Memory B cell (primary cell): ENCODE results near the gene TVP23A.

Experiments
- ATAC-seq: fragments of 150-1000 bp; cut with Tn5 transposase; 2 replicates; pipeline ENCODE4 v1.10.0; 2021; ENCODE audit warnings: low read depth, mild to moderate bottlenecking, moderate library complexity
- DNase-seq, 2 donors: peaks; one replicate each; pipeline ENCODE4 v3.0.0; 2022; ENCODE audit warnings: low spot score in 2 of 2
- H3K27ac Mint-ChIP-seq: one replicate; pipeline ENCODE4 v1.8.0; 2022; ENCODE audit warnings: mild to moderate bottlenecking, moderate library complexity, mixed read lengths
- H3K27me3 Mint-ChIP-seq: one replicate; pipeline ENCODE4 v1.8.0; 2022; ENCODE audit warnings: mixed read lengths
- H3K36me3 Mint-ChIP-seq: one replicate; pipeline ENCODE4 v1.8.0; 2022; ENCODE audit warnings: mild to moderate bottlenecking, mixed read lengths
- H3K4me1 Mint-ChIP-seq: one replicate; pipeline ENCODE4 v1.8.0; 2022; ENCODE audit warnings: mixed read lengths
- H3K4me3 Mint-ChIP-seq: one replicate; pipeline ENCODE4 v1.8.0; 2022; ENCODE audit warnings: mild to moderate bottlenecking, moderate library complexity, mixed read lengths
- H3K9me3 Mint-ChIP-seq: one replicate; pipeline ENCODE4 v1.8.0; 2022; ENCODE audit warnings: mixed read lengths

Gene TVP23A

DNA sequence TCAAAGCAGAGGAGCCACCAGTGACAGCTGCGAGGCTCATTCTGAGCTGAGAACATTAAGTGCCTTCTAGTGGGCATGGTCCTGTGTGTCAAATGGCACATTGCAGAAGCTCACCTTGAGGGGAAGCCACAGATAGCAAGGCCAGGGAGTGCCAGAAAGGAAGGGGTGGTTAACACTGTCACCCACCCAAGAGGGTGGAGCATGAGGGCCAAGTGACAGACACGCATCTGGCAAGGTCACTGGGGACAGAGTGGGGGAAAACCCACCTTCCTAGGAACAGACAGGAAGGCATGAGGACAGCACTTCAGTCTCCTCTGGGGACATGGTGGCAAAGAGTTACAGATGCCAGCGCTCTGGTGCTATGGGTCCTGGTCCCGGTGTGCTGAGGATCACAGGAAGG, 52.8 kb downstream of the TVP23A start:
- peak overlapping the region; percentile 86 for H3K27ac Mint-ChIP-seq
- peaks cover 33% of the 10 kb centered on the region for H3K36me3 Mint-ChIP-seq
- ATAC-seq (peak; percentile 95), DNase-seq (peak; percentile 30 to 32)
- peak overlapping the region; percentile 49 for H3K4me3 Mint-ChIP-seq
- H3K27me3 Mint-ChIP-seq: no peaks in the 10 kb centered on the region
- H3K9me3 Mint-ChIP-seq: no peaks in the 10 kb centered on the region
- H3K4me1 Mint-ChIP-seq: peaks cover 16% of the 10 kb centered on the region

DNA sequence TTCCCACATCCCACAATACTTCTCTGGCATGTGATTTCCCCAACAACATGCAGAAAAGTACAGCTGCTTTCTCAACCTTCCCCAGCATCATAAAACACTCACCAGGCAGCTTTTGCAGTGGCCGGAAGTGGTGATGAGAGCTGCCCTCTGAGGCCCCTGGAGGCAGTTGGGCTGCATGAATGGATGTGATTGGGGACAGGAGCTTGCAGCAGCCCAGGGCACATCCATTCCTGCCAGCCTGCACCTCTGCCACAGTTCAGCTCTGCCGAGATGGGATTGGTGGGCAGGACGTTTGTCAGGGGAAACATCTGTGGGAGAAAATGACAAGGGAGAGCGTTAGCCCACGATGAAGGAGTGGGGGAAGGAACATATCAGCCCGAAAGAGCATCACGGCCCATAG, 55.1 kb downstream of the TVP23A start:
- Mint-ChIP-seq H3K4me1 (peaks cover 19% of the 10 kb centered on the region), H3K9me3 (no peaks in the 10 kb centered on the region), H3K27me3 (no peaks in the 10 kb centered on the region), H3K36me3 (peaks cover 46% of the 10 kb centered on the region), H3K4me3 (no peak overlapping the region), H3K27ac (no peak overlapping the region)
- no peak for DNase-seq
- no peak for ATAC-seq

DNA sequence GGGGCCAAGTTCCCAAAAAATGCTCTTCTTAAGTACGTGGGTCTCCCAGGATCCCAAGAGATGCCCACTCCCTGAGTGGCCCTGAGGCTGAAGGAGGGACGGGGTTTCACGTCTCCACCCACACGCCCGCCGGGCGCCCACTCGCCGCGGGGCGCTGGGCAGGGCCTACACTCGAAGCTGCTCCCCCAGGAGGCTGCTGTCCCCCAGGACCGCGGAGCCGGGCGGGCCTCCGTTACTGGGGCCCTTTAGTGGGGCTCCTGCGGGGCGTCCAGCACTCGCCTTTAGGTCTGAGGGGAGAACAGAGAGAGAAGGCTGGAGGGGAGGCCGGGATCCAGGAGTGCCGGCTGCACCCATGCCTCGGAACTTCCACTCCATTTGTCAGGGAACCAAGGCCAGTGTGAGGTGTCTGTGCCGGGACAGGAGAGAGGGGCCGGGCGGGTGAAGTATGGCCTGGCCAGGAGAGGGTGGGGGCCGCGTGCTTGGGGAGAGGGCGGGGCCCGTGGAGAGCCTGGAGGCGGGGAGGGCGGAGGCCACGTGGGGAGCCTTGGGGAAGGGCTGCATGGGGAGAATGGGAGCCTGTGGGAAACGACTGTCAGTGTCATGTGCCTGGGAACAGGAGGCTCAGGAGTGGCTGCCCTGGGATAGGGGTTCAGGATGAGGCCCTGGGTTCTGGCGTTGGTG, 56.1 kb downstream of the TVP23A start:
- peaks cover 51% of the 10 kb centered on the region for H3K36me3 Mint-ChIP-seq
- peaks cover 19% of the 10 kb centered on the region for H3K4me1 Mint-ChIP-seq
- no peak for DNase-seq
- no peaks in the 10 kb centered on the region for H3K27me3 Mint-ChIP-seq
- no peaks in the 10 kb centered on the region for H3K9me3 Mint-ChIP-seq
- no peak for ATAC-seq
- H3K4me3 Mint-ChIP-seq: no peak overlapping the region
- H3K27ac Mint-ChIP-seq: peak overlapping the region; percentile 28

DNA sequence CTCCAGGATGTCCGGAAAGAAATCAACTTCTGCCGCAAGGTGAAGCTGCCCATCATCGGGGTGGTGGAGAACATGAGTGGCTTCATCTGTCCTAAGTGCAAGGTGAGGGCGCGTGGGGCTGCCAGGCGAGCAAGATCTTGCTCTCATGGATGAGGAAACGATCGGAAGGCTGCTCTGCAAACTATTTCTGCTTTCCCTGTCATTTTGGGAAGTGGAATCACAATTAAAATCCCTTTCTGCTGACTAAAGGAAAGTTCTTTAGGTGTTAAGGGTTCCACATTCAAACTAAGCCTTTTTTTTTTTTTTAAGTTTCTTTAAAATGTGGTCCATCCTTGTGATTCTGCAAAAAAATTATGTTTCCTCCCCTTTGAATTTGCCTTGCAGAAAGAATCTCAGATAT, 57.2 kb downstream of the TVP23A start:
- Mint-ChIP-seq H3K4me3 (no peak overlapping the region), H3K36me3 (peaks cover 54% of the 10 kb centered on the region), H3K9me3 (no peaks in the 10 kb centered on the region), H3K4me1 (peaks cover 17% of the 10 kb centered on the region), H3K27me3 (no peaks in the 10 kb centered on the region), H3K27ac (no peak overlapping the region)
- no peak for ATAC-seq
- no peak for DNase-seq

DNA sequence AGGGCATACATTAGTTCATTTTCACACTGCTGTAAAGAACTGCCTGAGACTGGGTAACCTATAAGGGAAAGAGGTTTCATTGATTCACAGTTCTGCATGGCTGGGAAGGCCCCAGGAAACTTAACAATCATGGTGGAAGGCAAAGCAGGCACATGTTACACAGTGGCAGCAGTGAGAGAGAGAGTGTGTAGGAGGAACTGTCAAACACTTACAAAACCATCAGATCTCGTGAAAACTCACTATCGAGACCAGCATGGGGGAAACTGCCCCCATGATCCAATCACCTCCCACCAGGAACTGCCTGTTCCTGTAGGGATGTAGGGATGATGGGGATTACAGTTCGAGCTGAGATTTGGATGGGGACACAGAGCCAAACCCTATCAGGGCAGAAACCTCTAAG, 57.7 kb downstream of the TVP23A start:
- no peak for DNase-seq
- Mint-ChIP-seq H3K4me3 (no peak overlapping the region), H3K27me3 (no peaks in the 10 kb centered on the region), H3K9me3 (no peaks in the 10 kb centered on the region), H3K27ac (no peak overlapping the region), H3K36me3 (peaks cover 50% of the 10 kb centered on the region), H3K4me1 (peaks cover 12% of the 10 kb centered on the region)
- no peak for ATAC-seq

DNA sequence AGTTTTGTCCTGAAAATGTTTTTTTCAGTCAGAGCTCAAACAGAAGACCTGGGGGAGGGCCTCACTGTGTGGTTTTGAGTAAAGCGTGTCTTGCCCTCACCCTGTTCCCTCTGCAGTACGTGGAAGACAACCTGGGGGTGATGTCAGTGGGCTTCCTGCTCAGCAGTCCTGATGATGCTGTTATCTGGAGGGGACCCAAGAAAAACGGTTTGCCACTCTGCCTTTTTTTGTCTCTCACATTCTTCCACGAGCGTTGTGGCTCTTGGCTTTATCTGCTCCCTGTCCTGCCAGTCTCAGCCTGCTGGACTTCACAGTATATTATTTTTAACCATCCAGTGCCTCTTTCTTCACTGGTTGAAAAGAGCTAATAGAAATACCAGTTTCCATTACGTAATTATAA, 62.0 kb downstream of the TVP23A start:
- DNase-seq: no peak
- ATAC-seq: no peak
- Mint-ChIP-seq H3K4me3 (no peak overlapping the region), H3K27ac (no peak overlapping the region), H3K4me1 (peaks cover 22% of the 10 kb centered on the region), H3K9me3 (no peaks in the 10 kb centered on the region), H3K36me3 (peaks cover 40% of the 10 kb centered on the region), H3K27me3 (no peaks in the 10 kb centered on the region)

DNA sequence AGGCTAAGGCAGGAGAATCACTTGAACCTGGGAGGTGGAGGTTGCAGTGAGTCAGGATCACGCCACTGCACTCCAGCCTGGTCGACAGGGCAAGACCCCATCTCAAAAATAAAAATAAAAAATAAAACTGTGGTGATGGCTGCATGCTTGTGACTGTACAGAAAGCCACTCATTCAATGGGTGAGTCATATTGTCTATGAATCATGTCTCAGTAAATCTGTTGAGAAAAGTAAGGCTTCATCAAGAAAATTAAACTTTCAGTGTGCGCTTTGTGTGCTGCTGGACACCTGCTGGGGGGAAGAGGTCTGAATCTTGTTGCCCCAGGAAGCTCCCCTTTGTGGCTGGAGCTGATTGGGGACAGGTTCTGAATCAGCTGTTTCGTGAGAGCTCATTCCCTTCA, 63.7 kb downstream of the TVP23A start:
- H3K4me1 Mint-ChIP-seq: peaks cover 27% of the 10 kb centered on the region
- ATAC-seq (no peak), DNase-seq (no peak)
- H3K9me3 Mint-ChIP-seq: no peaks in the 10 kb centered on the region
- peaks cover 28% of the 10 kb centered on the region for H3K36me3 Mint-ChIP-seq
- H3K27ac Mint-ChIP-seq: no peak overlapping the region
- H3K27me3 Mint-ChIP-seq: no peaks in the 10 kb centered on the region
- no peak overlapping the region for H3K4me3 Mint-ChIP-seq

DNA sequence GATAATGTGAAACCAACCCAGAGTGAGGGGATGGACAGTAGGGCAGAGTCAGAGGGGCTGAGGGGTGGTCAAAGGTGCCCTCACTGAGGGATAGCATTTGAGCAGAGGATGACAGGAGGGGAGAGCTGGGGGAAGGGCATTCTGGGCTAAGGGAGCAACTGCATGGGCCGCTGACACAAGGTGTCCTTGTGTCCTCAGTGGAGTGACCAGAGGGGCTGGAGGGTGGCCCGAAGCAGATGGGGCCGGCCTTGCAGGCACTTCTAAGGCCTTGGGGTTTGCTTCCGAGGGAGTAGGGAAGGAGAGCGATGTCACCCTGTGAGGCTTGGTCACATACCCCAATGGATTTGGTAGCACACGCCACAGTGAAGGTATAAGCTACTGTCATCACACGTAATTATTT, 64.9 kb downstream of the TVP23A start:
- Mint-ChIP-seq H3K9me3 (no peaks in the 10 kb centered on the region), H3K36me3 (peaks cover 25% of the 10 kb centered on the region), H3K27me3 (no peaks in the 10 kb centered on the region), H3K4me1 (peaks cover 25% of the 10 kb centered on the region), H3K4me3 (peak overlapping the region; percentile 46), H3K27ac (peak overlapping the region; percentile 74)
- DNase-seq (no peak), ATAC-seq (no peak)

DNA sequence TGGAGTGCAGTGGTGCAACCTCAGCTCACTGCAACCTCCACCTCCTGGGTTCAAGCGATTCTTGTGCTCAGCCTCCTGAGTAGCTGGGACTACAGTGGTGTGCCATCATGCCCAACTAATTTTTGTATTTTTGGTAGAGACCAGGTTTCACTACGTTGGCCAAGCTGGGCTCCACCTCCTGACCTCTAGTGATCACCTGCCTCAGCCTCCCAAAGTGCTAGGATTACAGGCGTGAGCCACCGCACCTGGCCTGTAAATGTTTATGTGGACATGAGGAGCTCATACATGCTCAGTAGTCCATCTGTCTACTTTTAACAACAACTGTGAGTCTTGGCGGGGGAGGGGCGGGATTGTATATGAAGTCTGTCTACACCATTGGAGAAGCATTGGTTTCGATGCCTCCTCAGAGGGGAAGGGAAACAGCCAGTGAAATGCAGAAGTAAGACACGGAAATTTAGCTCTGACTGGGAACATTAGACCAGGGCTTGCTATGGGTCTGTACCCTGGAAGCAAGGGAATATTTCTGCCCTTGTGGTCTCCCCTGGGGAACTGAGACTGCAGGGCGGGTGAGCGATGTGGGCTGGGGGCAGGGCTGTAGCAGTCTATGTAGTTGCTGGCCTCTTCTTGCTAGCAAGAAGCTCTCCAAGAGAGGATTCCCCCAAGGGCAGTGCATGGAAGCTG, 65.6 kb downstream of the TVP23A start:
- H3K4me1 Mint-ChIP-seq: peaks cover 25% of the 10 kb centered on the region
- DNase-seq (peak; percentile 54 to 61), ATAC-seq (peak; percentile 94)
- no peaks in the 10 kb centered on the region for H3K27me3 Mint-ChIP-seq
- peak overlapping the region; percentile 74 for H3K27ac Mint-ChIP-seq
- peak overlapping the region; percentile 46 for H3K4me3 Mint-ChIP-seq
- H3K9me3 Mint-ChIP-seq: no peaks in the 10 kb centered on the region
- H3K36me3 Mint-ChIP-seq: peaks cover 27% of the 10 kb centered on the region

DNA sequence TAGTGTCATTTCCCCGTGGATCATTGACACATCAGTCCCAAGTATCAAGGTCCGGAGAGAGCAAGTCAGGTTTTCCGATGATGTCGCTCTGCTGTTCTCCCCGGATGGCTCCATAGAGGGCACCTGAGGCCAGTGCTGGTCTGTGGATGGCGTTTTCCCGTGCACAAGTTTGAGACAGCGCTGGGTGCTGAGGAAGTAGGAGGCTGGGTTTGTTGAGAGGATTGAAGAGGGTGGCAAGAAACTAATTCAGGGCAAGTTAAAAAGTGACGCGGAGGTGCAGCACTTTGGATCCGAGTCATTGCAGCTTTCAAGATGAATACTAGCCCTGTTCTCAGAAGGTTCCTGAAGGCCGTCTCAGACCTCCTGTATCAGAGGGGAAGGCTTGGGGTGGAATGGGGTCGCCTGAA, 67.3 kb downstream of the TVP23A start:
- peaks cover 22% of the 10 kb centered on the region for H3K36me3 Mint-ChIP-seq
- H3K9me3 Mint-ChIP-seq: no peaks in the 10 kb centered on the region
- peak; percentile 18 for ATAC-seq
- H3K4me3 Mint-ChIP-seq: peak overlapping the region; percentile 12
- no peak for DNase-seq
- H3K27me3 Mint-ChIP-seq: no peaks in the 10 kb centered on the region
- H3K27ac Mint-ChIP-seq: peak overlapping the region; percentile 37
- H3K4me1 Mint-ChIP-seq: peaks cover 25% of the 10 kb centered on the region

DNA sequence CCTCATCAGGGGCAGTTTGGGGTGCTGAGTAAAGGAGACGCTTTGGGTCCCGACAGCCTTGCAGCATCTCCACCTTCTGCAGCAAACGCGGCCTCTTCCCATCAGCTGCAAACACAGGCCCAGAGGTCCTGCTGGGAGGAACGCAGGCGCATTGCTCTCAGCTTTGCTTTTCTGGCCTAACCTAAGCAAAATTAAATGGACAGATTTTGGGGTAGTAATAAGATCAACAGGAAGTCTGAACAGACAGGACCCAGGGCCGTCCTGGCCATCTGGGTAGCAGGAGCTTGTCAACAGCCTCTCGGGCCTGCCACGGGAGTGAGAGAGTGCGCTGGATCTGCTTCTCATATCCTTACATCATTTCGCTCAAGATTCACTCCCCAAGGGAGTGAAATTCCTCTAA, 67.8 kb downstream of the TVP23A start:
- Mint-ChIP-seq H3K27me3 (no peaks in the 10 kb centered on the region), H3K4me3 (no peak overlapping the region), H3K4me1 (peaks cover 26% of the 10 kb centered on the region), H3K27ac (peak overlapping the region; percentile 37), H3K36me3 (peaks cover 23% of the 10 kb centered on the region), H3K9me3 (no peaks in the 10 kb centered on the region)
- DNase-seq (no peak), ATAC-seq (no peak)

DNA sequence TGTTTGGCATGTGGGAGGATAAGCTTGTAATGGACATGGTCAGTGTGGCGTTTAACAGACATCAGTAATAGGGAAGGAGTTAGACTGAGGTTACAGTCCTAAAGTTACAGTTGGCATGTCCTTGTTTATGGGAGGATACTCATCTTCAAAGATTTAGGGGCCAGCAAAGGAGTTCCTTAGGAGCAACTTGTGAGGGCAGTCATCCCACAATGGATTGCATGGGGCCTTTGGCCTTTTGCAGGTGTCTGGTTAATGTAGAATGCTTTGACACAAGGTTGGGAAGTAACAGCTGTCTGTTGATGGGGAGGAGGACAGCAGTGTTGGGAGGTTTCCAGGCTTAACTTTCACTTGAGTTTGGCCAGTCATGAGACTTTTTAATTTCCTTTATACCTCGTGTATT, 72.8 kb downstream of the TVP23A start:
- Mint-ChIP-seq H3K9me3 (no peaks in the 10 kb centered on the region), H3K27ac (peak overlapping the region; percentile 13), H3K36me3 (peaks cover 18% of the 10 kb centered on the region), H3K4me1 (peaks cover 22% of the 10 kb centered on the region), H3K27me3 (no peaks in the 10 kb centered on the region), H3K4me3 (peak overlapping the region; percentile 41)
- DNase-seq: no peak
- no peak for ATAC-seq

DNA sequence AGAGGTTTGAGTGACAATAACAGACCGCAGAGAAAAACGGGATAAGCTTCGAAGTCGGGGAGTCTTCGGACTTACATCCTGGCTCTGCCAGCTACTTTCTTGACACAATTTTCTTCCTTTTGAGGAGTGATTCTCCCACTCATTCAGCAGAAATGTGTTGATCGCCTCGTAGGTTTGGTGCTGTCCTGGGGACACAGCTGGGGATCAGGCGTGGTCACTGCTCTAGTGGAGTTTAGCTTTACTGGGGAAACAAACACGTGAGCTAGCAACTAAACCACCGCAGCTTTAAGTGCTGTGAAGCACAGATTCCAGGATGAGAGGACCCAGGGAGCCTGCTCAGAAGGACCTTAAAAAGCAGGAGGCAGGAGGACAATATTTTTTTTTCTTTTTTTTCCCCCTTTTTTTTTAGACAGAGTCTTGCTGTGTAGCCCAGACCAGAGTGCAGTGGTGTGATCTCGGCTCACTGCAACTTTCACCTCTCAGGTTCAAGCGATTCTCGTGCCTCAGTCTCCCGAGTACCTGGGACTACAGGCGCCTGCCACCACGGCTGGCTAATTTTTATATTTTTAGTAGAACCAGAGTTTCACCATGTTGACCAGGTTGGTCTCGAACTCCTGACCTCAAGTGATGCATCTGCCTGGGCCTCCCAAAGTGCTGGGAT, 74.1 kb downstream of the TVP23A start:
- H3K4me1 Mint-ChIP-seq: peaks cover 35% of the 10 kb centered on the region
- H3K9me3 Mint-ChIP-seq: no peaks in the 10 kb centered on the region
- no peak for ATAC-seq
- peak overlapping the region; percentile 94 for H3K27ac Mint-ChIP-seq
- H3K27me3 Mint-ChIP-seq: no peaks in the 10 kb centered on the region
- peaks cover 18% of the 10 kb centered on the region for H3K36me3 Mint-ChIP-seq
- DNase-seq: no peak
- peak overlapping the region; percentile 88 for H3K4me3 Mint-ChIP-seq

DNA sequence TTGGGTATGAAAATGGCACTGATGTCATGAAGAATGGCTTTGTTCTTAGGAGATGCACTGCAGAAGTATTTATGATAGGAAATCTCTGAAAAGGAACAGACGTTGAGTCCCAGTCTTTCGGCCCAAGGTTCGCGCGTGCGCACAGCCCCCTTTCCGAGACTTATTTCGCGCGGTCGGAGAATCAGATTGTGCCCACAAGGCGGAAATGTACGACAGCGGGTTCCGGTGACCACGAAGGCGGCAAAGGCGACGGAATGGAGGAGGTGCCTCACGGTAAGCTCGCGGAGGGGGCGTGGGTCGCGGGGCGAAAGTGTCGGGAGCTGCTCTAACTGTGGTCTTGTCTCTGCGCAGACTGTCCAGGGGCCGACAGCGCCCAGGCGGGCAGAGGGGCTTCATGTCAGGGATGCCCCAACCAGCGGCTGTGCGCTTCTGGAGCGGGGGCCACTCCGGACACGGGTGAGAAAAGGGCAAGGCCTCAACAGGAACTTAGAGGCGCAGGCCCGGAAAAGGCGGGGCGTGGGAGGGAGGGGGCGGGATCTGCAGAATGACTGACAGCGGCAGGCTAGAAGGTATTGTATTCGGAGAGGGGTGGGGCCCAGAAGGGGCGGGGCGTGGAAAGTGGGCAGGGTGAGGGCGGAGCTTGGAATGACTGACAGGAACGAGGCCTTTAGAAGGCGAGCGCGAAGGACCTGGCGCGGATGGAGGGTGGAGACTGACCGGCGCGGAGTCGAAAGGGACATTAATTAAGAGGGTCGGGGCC, 74.8 kb downstream of the TVP23A start, which contains the start of gene NUBP1:
TSS of gene NUBP1 (plus strand) at position 233 of the 760 bp plus-strand sequence. CDS start at position 255, 22 bp downstream.
- Mint-ChIP-seq H3K4me3 (peak within 1 kb of the TSS; percentile 88), H3K27ac (peak within 1 kb of the TSS; percentile 94), H3K9me3 (no peaks in the 10 kb centered on the region), H3K36me3 (peaks cover 13% of the 10 kb centered on the region), H3K27me3 (no peaks in the 10 kb centered on the region), H3K4me1 (peaks cover 35% of the 10 kb centered on the region)
- DNase-seq: peak; percentile 98 to 99
- peak; percentile 87 for ATAC-seq
